ENCODE measurements around the gene NANS. TPM values are rescaled to one million over a fixed set of nuclear protein-coding genes. Genes with fewer than 3 reads are reported as not detected.

Gene NANS
- total and polyA plus RNA-seq, 2 of the 13 experiments (the other 11 are each of a cell fraction or from before 2014, with no cell fraction given), result 86.9 to 203 TPM

DNA sequence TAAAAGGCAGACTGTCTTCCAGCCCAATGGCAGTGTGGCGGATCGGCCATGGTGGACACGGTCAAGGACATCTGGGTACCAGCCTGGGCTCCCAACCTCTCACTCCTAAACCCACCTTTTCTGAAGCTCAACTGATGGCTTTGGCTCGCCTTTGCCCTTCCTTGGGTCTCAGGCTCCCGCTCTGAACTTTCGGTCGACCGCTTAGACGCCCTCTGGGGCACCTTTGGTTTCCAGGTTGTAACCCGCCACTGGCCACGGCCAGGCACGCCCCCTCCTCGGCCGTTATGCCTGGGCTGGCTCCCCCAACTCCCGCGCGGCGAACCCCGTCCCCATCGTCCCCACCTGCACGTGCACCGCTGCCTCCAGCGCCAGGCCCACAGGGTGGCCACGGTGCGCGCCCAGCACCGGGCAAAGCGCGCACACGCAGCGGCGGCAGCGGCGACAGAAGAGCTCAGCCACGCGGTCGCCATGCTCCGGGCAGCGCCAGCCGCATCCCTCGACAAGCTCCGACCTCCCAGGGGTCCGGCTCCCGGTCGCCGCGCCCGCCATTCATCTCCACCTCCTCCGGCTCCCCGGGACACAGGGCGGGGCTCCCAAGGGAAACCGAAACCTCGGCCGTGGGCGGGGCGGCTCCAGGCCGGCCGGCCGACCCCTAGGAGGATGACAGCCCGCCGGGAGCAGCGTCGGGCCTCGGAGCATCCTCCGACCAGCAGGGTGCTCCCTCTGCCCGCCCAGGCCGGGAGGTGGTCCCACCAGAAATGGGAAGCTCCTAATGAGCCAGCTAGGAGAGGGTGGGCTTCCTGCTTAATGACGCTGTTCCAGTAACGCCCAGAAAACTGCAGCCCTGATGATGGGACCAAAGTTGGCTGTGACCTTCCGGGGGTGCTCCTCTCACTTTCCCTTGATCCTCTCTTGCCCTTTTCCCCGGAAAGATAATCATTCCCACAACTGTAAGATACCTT lies 62.4 kb downstream of the NANS start, which contains the start of gene TRIM14 (continued):
- TF ChIP-seq CBX2 (IDR thresholded peaks at IDR 0.05; ENCODE audit: low read depth, low read length) (no peak), CBX2 (CRISPR knock-in tag; IDR thresholded peaks at IDR 0.05; ENCODE audit: low read depth) (no peak), ZSCAN21 (CRISPR knock-in tag; IDR thresholded peaks at IDR 0.05; ENCODE audit: borderline replicate concordance) (no peak), WIZ (CRISPR knock-in tag; IDR thresholded peaks at IDR 0.05) (0 out of 2 replicates have a peak, but pooled peaks have one; percentile 68), TGIF2 (CRISPR knock-in tag; IDR thresholded peaks at IDR 0.05) (0 out of 2 replicates have a peak, but pooled peaks have one; percentile 33), ATRX (CRISPR knock-in tag; IDR thresholded peaks at IDR 0.05; ENCODE audit: borderline replicate concordance) (no peak), ERF (CRISPR knock-in tag; IDR thresholded peaks at IDR 0.05) (no peak; the same call in 1 of the 2 replicates), ZNF839 (CRISPR knock-in tag; IDR thresholded peaks at IDR 0.05; ENCODE audit: borderline replicate concordance) (0 out of 2 replicates have a peak, but pooled peaks have one; percentile 21), ZMYM2 (CRISPR knock-in tag; IDR thresholded peaks at IDR 0.05) (no peak), RBFOX2 (IDR thresholded peaks at IDR 0.05; ENCODE audit: low read depth, low read length) (peak; percentile 89), ZNF672 (CRISPR knock-in tag; IDR thresholded peaks at IDR 0.05) (no peak), ZFX (CRISPR knock-in tag; IDR thresholded peaks at IDR 0.05; ENCODE audit: low read depth) (peak; percentile 72), MBD4 (IDR thresholded peaks at IDR 0.05; ENCODE audit: borderline replicate concordance, low read length) (no peak), IKZF1 (IDR thresholded peaks at IDR 0.05) (no peak), ZFP37 (CRISPR knock-in tag; IDR thresholded peaks at IDR 0.05; ENCODE audit: borderline replicate concordance) (no peak), ZNF746 (CRISPR knock-in tag; IDR thresholded peaks at IDR 0.05) (peak; percentile 60; the same call in 1 of the 2 replicates)
- TF ChIP-seq, protein P1, sequence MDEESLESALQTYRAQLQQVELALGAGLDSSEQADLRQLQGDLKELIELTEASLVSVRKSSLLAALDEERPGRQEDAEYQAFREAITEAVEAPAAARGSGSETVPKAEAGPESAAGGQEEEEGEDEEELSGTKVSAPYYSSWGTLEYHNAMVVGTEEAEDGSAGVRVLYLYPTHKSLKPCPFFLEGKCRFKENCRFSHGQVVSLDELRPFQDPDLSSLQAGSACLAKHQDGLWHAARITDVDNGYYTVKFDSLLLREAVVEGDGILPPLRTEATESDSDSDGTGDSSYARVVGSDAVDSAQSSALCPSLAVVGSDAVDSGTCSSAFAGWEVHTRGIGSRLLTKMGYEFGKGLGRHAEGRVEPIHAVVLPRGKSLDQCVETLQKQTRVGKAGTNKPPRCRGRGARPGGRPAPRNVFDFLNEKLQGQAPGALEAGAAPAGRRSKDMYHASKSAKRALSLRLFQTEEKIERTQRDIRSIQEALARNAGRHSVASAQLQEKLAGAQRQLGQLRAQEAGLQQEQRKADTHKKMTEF (CRISPR knock-in tag; IDR thresholded peaks at IDR 0.05), result peak; percentile 78
- TF ChIP-seq, protein P2, sequence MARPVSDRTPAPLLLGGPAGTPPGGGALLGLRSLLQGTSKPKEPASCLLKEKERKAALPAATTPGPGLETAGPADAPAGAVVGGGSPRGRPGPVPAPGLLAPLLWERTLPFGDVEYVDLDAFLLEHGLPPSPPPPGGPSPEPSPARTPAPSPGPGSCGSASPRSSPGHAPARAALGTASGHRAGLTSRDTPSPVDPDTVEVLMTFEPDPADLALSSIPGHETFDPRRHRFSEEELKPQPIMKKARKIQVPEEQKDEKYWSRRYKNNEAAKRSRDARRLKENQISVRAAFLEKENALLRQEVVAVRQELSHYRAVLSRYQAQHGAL (CRISPR knock-in tag; IDR thresholded peaks at IDR 0.05; ENCODE audit: not compliant biosample characterization), result no peak
- TF ChIP-seq, protein P3, sequence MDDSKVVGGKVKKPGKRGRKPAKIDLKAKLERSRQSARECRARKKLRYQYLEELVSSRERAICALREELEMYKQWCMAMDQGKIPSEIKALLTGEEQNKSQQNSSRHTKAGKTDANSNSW (CRISPR knock-in tag; IDR thresholded peaks at IDR 0.05; ENCODE audit: borderline replicate concordance), result no peak
- TF ChIP-seq, protein P4, sequence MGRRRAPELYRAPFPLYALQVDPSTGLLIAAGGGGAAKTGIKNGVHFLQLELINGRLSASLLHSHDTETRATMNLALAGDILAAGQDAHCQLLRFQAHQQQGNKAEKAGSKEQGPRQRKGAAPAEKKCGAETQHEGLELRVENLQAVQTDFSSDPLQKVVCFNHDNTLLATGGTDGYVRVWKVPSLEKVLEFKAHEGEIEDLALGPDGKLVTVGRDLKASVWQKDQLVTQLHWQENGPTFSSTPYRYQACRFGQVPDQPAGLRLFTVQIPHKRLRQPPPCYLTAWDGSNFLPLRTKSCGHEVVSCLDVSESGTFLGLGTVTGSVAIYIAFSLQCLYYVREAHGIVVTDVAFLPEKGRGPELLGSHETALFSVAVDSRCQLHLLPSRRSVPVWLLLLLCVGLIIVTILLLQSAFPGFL (CRISPR knock-in tag; IDR thresholded peaks at IDR 0.05), result no peak
- TF ChIP-seq, protein P5, sequence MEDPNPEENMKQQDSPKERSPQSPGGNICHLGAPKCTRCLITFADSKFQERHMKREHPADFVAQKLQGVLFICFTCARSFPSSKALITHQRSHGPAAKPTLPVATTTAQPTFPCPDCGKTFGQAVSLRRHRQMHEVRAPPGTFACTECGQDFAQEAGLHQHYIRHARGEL (CRISPR knock-in tag; IDR thresholded peaks at IDR 0.05), result no peak
- TF ChIP-seq, protein P6, sequence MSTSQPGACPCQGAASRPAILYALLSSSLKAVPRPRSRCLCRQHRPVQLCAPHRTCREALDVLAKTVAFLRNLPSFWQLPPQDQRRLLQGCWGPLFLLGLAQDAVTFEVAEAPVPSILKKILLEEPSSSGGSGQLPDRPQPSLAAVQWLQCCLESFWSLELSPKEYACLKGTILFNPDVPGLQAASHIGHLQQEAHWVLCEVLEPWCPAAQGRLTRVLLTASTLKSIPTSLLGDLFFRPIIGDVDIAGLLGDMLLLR (CRISPR knock-in tag; IDR thresholded peaks at IDR 0.05), result peak; percentile 83; the same call in 1 of the 2 replicates
- TF ChIP-seq, protein P7, sequence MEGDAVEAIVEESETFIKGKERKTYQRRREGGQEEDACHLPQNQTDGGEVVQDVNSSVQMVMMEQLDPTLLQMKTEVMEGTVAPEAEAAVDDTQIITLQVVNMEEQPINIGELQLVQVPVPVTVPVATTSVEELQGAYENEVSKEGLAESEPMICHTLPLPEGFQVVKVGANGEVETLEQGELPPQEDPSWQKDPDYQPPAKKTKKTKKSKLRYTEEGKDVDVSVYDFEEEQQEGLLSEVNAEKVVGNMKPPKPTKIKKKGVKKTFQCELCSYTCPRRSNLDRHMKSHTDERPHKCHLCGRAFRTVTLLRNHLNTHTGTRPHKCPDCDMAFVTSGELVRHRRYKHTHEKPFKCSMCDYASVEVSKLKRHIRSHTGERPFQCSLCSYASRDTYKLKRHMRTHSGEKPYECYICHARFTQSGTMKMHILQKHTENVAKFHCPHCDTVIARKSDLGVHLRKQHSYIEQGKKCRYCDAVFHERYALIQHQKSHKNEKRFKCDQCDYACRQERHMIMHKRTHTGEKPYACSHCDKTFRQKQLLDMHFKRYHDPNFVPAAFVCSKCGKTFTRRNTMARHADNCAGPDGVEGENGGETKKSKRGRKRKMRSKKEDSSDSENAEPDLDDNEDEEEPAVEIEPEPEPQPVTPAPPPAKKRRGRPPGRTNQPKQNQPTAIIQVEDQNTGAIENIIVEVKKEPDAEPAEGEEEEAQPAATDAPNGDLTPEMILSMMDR (CRISPR knock-in tag; IDR thresholded peaks at IDR 0.05), result peak; percentile 86

Data from HepG2 (cell line).